ENCODE data around the gene FCF1. TPM values are rescaled to one million over a fixed set of nuclear protein-coding genes. Genes with fewer than 3 reads are reported as not detected.
A peak's percentile ranks its signal among the peaks of the same experiment; 100 is the strongest.

FCF1 gene
- total and polyA plus RNA-seq, 9 of the 15 experiments (the other 6 are each of a cell fraction or from before 2014, with no cell fraction given): 6.8 to 91.9 (median 40.0) TPM

DNA sequence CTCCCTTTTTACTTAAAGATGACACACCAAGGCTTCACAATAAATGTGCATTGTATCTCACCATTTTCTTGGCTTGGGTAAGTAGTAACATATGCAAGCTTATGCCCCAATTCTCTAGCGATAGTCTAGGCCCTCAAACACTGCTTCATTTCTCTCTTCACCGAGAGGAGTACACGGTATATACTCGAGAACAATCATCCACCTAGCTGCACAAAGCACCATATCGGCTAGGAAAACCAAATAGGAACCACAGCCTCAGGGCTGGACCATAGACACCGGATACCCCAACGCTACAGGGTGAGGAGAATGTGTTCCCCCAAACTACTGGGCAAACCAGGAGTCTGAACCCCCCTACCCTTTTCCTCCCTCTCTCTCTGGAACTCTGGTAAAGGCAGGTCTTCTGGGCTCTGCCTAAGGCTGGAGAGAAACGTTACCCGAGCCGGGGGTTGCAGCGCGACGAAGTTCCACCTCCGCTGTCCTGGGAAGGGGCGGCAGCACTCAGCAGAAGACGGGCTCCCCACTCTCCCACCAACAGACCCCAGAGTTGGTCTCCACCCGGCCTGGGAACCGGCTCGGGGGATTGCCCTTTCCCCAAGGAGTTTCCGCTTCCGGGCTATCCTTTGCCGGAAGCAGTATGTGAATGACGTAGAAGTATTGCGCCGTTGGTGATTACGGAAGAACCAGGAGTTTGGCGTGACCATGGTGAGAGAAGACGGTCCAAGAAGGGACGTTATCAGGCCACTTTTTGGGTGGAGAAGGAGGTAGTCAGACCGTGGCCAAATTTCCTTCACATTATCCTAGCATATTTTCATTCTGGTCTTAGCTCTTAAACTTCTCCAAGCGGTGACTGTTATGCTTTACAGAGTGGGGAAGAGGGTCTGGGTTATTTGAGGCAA is at the start of gene FCF1, which contains the start of gene AREL1 (continued):
- TF ChIP-seq, protein P1, sequence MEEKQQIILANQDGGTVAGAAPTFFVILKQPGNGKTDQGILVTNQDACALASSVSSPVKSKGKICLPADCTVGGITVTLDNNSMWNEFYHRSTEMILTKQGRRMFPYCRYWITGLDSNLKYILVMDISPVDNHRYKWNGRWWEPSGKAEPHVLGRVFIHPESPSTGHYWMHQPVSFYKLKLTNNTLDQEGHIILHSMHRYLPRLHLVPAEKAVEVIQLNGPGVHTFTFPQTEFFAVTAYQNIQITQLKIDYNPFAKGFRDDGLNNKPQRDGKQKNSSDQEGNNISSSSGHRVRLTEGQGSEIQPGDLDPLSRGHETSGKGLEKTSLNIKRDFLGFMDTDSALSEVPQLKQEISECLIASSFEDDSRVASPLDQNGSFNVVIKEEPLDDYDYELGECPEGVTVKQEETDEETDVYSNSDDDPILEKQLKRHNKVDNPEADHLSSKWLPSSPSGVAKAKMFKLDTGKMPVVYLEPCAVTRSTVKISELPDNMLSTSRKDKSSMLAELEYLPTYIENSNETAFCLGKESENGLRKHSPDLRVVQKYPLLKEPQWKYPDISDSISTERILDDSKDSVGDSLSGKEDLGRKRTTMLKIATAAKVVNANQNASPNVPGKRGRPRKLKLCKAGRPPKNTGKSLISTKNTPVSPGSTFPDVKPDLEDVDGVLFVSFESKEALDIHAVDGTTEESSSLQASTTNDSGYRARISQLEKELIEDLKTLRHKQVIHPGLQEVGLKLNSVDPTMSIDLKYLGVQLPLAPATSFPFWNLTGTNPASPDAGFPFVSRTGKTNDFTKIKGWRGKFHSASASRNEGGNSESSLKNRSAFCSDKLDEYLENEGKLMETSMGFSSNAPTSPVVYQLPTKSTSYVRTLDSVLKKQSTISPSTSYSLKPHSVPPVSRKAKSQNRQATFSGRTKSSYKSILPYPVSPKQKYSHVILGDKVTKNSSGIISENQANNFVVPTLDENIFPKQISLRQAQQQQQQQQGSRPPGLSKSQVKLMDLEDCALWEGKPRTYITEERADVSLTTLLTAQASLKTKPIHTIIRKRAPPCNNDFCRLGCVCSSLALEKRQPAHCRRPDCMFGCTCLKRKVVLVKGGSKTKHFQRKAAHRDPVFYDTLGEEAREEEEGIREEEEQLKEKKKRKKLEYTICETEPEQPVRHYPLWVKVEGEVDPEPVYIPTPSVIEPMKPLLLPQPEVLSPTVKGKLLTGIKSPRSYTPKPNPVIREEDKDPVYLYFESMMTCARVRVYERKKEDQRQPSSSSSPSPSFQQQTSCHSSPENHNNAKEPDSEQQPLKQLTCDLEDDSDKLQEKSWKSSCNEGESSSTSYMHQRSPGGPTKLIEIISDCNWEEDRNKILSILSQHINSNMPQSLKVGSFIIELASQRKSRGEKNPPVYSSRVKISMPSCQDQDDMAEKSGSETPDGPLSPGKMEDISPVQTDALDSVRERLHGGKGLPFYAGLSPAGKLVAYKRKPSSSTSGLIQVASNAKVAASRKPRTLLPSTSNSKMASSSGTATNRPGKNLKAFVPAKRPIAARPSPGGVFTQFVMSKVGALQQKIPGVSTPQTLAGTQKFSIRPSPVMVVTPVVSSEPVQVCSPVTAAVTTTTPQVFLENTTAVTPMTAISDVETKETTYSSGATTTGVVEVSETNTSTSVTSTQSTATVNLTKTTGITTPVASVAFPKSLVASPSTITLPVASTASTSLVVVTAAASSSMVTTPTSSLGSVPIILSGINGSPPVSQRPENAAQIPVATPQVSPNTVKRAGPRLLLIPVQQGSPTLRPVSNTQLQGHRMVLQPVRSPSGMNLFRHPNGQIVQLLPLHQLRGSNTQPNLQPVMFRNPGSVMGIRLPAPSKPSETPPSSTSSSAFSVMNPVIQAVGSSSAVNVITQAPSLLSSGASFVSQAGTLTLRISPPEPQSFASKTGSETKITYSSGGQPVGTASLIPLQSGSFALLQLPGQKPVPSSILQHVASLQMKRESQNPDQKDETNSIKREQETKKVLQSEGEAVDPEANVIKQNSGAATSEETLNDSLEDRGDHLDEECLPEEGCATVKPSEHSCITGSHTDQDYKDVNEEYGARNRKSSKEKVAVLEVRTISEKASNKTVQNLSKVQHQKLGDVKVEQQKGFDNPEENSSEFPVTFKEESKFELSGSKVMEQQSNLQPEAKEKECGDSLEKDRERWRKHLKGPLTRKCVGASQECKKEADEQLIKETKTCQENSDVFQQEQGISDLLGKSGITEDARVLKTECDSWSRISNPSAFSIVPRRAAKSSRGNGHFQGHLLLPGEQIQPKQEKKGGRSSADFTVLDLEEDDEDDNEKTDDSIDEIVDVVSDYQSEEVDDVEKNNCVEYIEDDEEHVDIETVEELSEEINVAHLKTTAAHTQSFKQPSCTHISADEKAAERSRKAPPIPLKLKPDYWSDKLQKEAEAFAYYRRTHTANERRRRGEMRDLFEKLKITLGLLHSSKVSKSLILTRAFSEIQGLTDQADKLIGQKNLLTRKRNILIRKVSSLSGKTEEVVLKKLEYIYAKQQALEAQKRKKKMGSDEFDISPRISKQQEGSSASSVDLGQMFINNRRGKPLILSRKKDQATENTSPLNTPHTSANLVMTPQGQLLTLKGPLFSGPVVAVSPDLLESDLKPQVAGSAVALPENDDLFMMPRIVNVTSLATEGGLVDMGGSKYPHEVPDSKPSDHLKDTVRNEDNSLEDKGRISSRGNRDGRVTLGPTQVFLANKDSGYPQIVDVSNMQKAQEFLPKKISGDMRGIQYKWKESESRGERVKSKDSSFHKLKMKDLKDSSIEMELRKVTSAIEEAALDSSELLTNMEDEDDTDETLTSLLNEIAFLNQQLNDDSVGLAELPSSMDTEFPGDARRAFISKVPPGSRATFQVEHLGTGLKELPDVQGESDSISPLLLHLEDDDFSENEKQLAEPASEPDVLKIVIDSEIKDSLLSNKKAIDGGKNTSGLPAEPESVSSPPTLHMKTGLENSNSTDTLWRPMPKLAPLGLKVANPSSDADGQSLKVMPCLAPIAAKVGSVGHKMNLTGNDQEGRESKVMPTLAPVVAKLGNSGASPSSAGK (IDR thresholded peaks at IDR 0.05): no peak
- TF ChIP-seq GATAD2A (IDR thresholded peaks at IDR 0.05) (no peak), ZNF165 (CRISPR knock-in tag; IDR thresholded peaks at IDR 0.05; ENCODE audit: borderline replicate concordance) (no peak), MCM3 (IDR thresholded peaks at IDR 0.05) (no peak), CHD1 (IDR thresholded peaks at IDR 0.05; ENCODE audit: low read length) (no peak), TAL1 (IDR thresholded peaks at IDR 0.05) (no peak), ZNF197 (CRISPR knock-in tag; IDR thresholded peaks at IDR 0.05; ENCODE audit: low read depth) (no peak), NBN (IDR thresholded peaks at IDR 0.05; ENCODE audit: low read depth) (peak; percentile 79; the same call in 1 of the 2 replicates), ZBTB1 (CRISPR knock-in tag; IDR thresholded peaks at IDR 0.05; ENCODE audit: borderline replicate concordance, low read depth) (no peak), E2F3 (CRISPR knock-in tag; IDR thresholded peaks at IDR 0.05) (no peak), FOXA1 (IDR thresholded peaks at IDR 0.05; ENCODE audit: borderline replicate concordance) (no peak), HNRNPH1 (optimal IDR thresholded peaks at IDR 0.05; ENCODE audit: low read depth, low read length) (no peak), ZNF431 (CRISPR knock-in tag; IDR thresholded peaks at IDR 0.05) (no peak), MAFF (IDR thresholded peaks at IDR 0.05; ENCODE audit: low read length) (no peak), SMARCB1 (IDR thresholded peaks at IDR 0.05; ENCODE audit: insufficient read length, low read depth) (no peak)
- TF ChIP-seq, protein P2, sequence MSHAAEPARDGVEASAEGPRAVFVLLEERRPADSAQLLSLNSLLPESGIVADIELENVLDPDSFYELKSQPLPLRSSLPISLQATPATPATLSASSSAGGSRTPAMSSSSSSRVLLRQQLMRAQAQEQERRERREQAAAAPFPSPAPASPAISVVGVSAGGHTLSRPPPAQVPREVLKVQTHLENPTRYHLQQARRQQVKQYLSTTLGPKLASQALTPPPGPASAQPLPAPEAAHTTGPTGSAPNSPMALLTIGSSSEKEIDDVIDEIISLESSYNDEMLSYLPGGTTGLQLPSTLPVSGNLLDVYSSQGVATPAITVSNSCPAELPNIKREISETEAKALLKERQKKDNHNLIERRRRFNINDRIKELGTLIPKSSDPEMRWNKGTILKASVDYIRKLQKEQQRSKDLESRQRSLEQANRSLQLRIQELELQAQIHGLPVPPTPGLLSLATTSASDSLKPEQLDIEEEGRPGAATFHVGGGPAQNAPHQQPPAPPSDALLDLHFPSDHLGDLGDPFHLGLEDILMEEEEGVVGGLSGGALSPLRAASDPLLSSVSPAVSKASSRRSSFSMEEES (CRISPR knock-in tag; IDR thresholded peaks at IDR 0.05): no peak
